MCF 10A (cell line): ENCODE measurements around the gene CASTOR2. TPM values are rescaled to one million over a fixed set of nuclear protein-coding genes. Genes with fewer than 3 reads are reported as not detected.
"Not testable (repeated sequence)": the region's sequence is repeated elsewhere in the genome, so short reads cannot be mapped to it uniquely, and the experiment has no call there.

ENCODE experiments used
- BruUV-seq: library from RNA; stranded (reverse); fragments of 400-500 nt; replicated peaks from 2 replicates; lab custom pipeline; 2021; lab: Mats Ljungman, UMichigan
- CTCF ChIA-PET: fragments of 300-600 bp; sonication (Branson Sonifier 250); formaldehyde crosslinking; extraction: SDS; loops from one replicate; lab custom pipeline; 2021; ENCODE audit warnings: antibody characterized with exemption, inconsistent platforms; lab: Yijun Ruan, JAX
- POLR2A ChIA-PET: fragments of 300-600, 350-650 bp; sonication (Branson Sonifier 250); formaldehyde crosslinking; extraction: SDS; loops from one replicate; lab custom pipeline; 2020; ENCODE audit warnings: antibody characterized with exemption, inconsistent platforms; lab: Yijun Ruan, JAX
- DNase-seq: peaks from one replicate; pipeline ENCODE4 v3.0.0-alpha.2; 2018; ENCODE audit not compliant: unreplicated experiment
- H3K27ac Mint-ChIP-seq: one replicate; pipeline ENCODE4 v1.8.0; 2022; ENCODE audit warnings: mild to moderate bottlenecking, low read depth, mixed read lengths; ENCODE audit not compliant: unreplicated experiment
- H3K27me3 Mint-ChIP-seq: one replicate; pipeline ENCODE4 v1.8.0; 2022; ENCODE audit warnings: mixed read lengths; ENCODE audit not compliant: insufficient read depth, unreplicated experiment
- H3K36me3 Mint-ChIP-seq: one replicate; pipeline ENCODE4 v1.8.0; 2022; ENCODE audit warnings: mild to moderate bottlenecking, moderate library complexity, mixed read lengths; ENCODE audit not compliant: insufficient read depth, unreplicated experiment
- H3K4me1 Mint-ChIP-seq: one replicate; pipeline ENCODE4 v1.8.0; 2022; ENCODE audit warnings: mixed read lengths; ENCODE audit not compliant: insufficient read depth, unreplicated experiment
- H3K4me3 Mint-ChIP-seq: one replicate; pipeline ENCODE4 v1.8.0; 2022; ENCODE audit warnings: mild to moderate bottlenecking, moderate library complexity, mixed read lengths; ENCODE audit not compliant: unreplicated experiment
- H3K9me3 Mint-ChIP-seq: one replicate; pipeline ENCODE4 v1.8.0; 2022; ENCODE audit warnings: mixed read lengths; ENCODE audit not compliant: unreplicated experiment
- intact Hi-C: fragments of 100-400 bp; cut with micrococcal nuclease; formaldehyde crosslinking; loops from 2 replicates; pipeline ENCODE4 v1.14.1; 2022
- total RNA-seq: library from RNA; stranded (reverse); gene quantifications from 2 replicates; pipeline ENCODE4 v1.2.3, GENCODE V29; 2022

The CASTOR2 gene
- total RNA-seq, 1 experiment from 2014 or later, result 2.2 TPM

GRCh38 chr7:74947741-74948140 is 16.8 kb upstream of the CASTOR2 start:
- H3K36me3 Mint-ChIP-seq, CTCF ChIA-PET, BruUV-seq, H3K27me3 Mint-ChIP-seq, H3K27ac Mint-ChIP-seq, DNase-seq, H3K4me1 Mint-ChIP-seq, H3K9me3 Mint-ChIP-seq, POLR2A ChIA-PET, intact Hi-C loops, H3K4me3 Mint-ChIP-seq: not testable (repeated sequence)

- DNase-seq, CTCF ChIA-PET, BruUV-seq, H3K27ac Mint-ChIP-seq, H3K4me1 Mint-ChIP-seq, H3K9me3 Mint-ChIP-seq, POLR2A ChIA-PET, H3K36me3 Mint-ChIP-seq, intact Hi-C loops, H3K4me3 Mint-ChIP-seq: not testable (repeated sequence)
- H3K27me3 Mint-ChIP-seq, result peaks cover 10% of the 10 kb centered on the region
These were observed 10.7 kb upstream of the CASTOR2 start for GRCh38 chr7:74953774-74954173.

GRCh38 chr7:74958328-74958727 is 6.2 kb upstream of the CASTOR2 start:
- BruUV-seq, result not testable (repeated sequence)

GRCh38 chr7:74963704-74964510 is 598 bp upstream of the CASTOR2 start:
- H3K4me1 Mint-ChIP-seq, H3K36me3 Mint-ChIP-seq, DNase-seq, H3K4me3 Mint-ChIP-seq, POLR2A ChIA-PET, intact Hi-C loops, H3K27ac Mint-ChIP-seq, BruUV-seq, H3K27me3 Mint-ChIP-seq, CTCF ChIA-PET, H3K9me3 Mint-ChIP-seq: not testable (repeated sequence)

More at GRCh38 chr7:74958328-74958727, 6.2 kb upstream of the CASTOR2 start:
- peaks cover 10% of the 10 kb centered on the region for H3K27me3 Mint-ChIP-seq
- CTCF ChIA-PET, H3K36me3 Mint-ChIP-seq, H3K4me3 Mint-ChIP-seq, intact Hi-C loops, H3K4me1 Mint-ChIP-seq, DNase-seq, H3K9me3 Mint-ChIP-seq, POLR2A ChIA-PET, H3K27ac Mint-ChIP-seq: not testable (repeated sequence)

GRCh38 chr7:74966208-74966854 is 1.8 kb downstream of the CASTOR2 start:
- POLR2A ChIA-PET, H3K9me3 Mint-ChIP-seq, DNase-seq, H3K4me3 Mint-ChIP-seq, H3K4me1 Mint-ChIP-seq, intact Hi-C loops, BruUV-seq, CTCF ChIA-PET, H3K27me3 Mint-ChIP-seq, H3K27ac Mint-ChIP-seq, H3K36me3 Mint-ChIP-seq: not testable (repeated sequence)

GRCh38 chr7:74966909-74967308 is 2.4 kb downstream of the CASTOR2 start:
- H3K4me3 Mint-ChIP-seq, H3K4me1 Mint-ChIP-seq, intact Hi-C loops, H3K36me3 Mint-ChIP-seq, H3K27ac Mint-ChIP-seq, BruUV-seq, H3K27me3 Mint-ChIP-seq, DNase-seq, POLR2A ChIA-PET, CTCF ChIA-PET, H3K9me3 Mint-ChIP-seq: not testable (repeated sequence)

- H3K4me1 Mint-ChIP-seq, H3K36me3 Mint-ChIP-seq, H3K4me3 Mint-ChIP-seq, POLR2A ChIA-PET, H3K9me3 Mint-ChIP-seq, BruUV-seq, DNase-seq, H3K27ac Mint-ChIP-seq, CTCF ChIA-PET, intact Hi-C loops, H3K27me3 Mint-ChIP-seq: not testable (repeated sequence)
These were observed 6.9 kb downstream of the CASTOR2 start for GRCh38 chr7:74971431-74971830.

- H3K27ac Mint-ChIP-seq, H3K9me3 Mint-ChIP-seq, BruUV-seq, H3K4me3 Mint-ChIP-seq, CTCF ChIA-PET, H3K36me3 Mint-ChIP-seq, H3K27me3 Mint-ChIP-seq, POLR2A ChIA-PET, DNase-seq, intact Hi-C loops, H3K4me1 Mint-ChIP-seq: not testable (repeated sequence)
These were observed 7.9 kb downstream of the CASTOR2 start for GRCh38 chr7:74972377-74972776.

GRCh38 chr7:74975959-74976358 is 11.5 kb downstream of the CASTOR2 start:
- H3K4me3 Mint-ChIP-seq, POLR2A ChIA-PET, H3K36me3 Mint-ChIP-seq, intact Hi-C loops, BruUV-seq, H3K27me3 Mint-ChIP-seq, H3K27ac Mint-ChIP-seq, DNase-seq, H3K4me1 Mint-ChIP-seq, H3K9me3 Mint-ChIP-seq: not testable (repeated sequence)
- CTCF ChIA-PET, result interaction anchor here (0.6 kb wide), 1 partner anchor 558 kb away, joined by 3 read pairs; no protein-coding TSS in a partner anchor
